Stimulated activated CD4-positive, alpha-beta T cell treated with anti-CD3 and anti-CD28 coated beads, Interleukin-1b, Interleukin-23, amount 100 ng/mL, for 1 hour (primary cell): ENCODE results near the gene SLC24A4.

Experiments
- DNase-seq, 2 donors: peaks; one replicate each; pipeline ENCODE4 v3.0.0-alpha.2; 2020; ENCODE audit warnings: low read depth in 2 of 2

SLC24A4 gene

GRCh38 chr14:92437729-92438285 lies 114.8 kb downstream of the SLC24A4 start:
- no peak for DNase-seq

GRCh38 chr14:92439537-92440344 lies 116.8 kb downstream of the SLC24A4 start:
- DNase-seq: no peak

- DNase-seq: no peak
Observed at GRCh38 chr14:92440345-92441003, 117.5 kb downstream of the SLC24A4 start.

GRCh38 chr14:92441751-92442504 lies 119.0 kb downstream of the SLC24A4 start:
- no peak for DNase-seq

GRCh38 chr14:92443167-92443566 lies 120.2 kb downstream of the SLC24A4 start:
- DNase-seq: no peak

- DNase-seq: no peak
Observed at GRCh38 chr14:92443741-92444140, 120.8 kb downstream of the SLC24A4 start.

GRCh38 chr14:92446771-92447170 lies 123.8 kb downstream of the SLC24A4 start:
- DNase-seq: no peak

GRCh38 chr14:92447416-92448197 lies 124.6 kb downstream of the SLC24A4 start:
- no peak for DNase-seq

GRCh38 chr14:92448786-92449185 lies 125.8 kb downstream of the SLC24A4 start:
- no peak for DNase-seq

- DNase-seq: no peak
Observed at GRCh38 chr14:92449404-92450181, 126.6 kb downstream of the SLC24A4 start.

- no peak for DNase-seq
Observed at GRCh38 chr14:92450351-92451070, 127.5 kb downstream of the SLC24A4 start.

GRCh38 chr14:92451245-92451644 lies 128.3 kb downstream of the SLC24A4 start:
- no peak for DNase-seq

- DNase-seq: no peak
Observed at GRCh38 chr14:92451755-92452154, 128.8 kb downstream of the SLC24A4 start.

- DNase-seq: no peak
Observed at GRCh38 chr14:92452471-92452870, 129.5 kb downstream of the SLC24A4 start.

GRCh38 chr14:92453691-92454090 lies 130.7 kb downstream of the SLC24A4 start:
- no peak for DNase-seq

- DNase-seq: no peak
Observed at GRCh38 chr14:92455231-92455630, 132.3 kb downstream of the SLC24A4 start.

GRCh38 chr14:92456215-92457015 lies 133.4 kb downstream of the SLC24A4 start:
- DNase-seq: no peak

GRCh38 chr14:92457016-92457565 lies 134.1 kb downstream of the SLC24A4 start:
- no peak for DNase-seq
